GM13977 (cell line): ENCODE measurements around the gene RBM33.

Source experiments
- DNase-seq: peaks from one replicate; pipeline ENCODE4 v3.0.0; 2012; ENCODE audit warnings: low spot score
- CTCF ChIP-seq: IDR thresholded peaks from 2 replicates; pipeline ENCODE4 v1.5.1; 2012; ENCODE audit warnings: mild to moderate bottlenecking, control low read depth; ENCODE audit not compliant: insufficient read depth; ENCODE audit errors: extremely low read depth, missing control alignments
- in situ Hi-C: fragments of 300-500 bp; cut with MboI; formaldehyde crosslinking; loops from one replicate; pipeline ENCODE4 v1.12.0; 2022; ENCODE audit warnings: low sequenced_read_pairs, low pct_unique_long_range_greater_than_20kb, mixed read lengths, inconsistent platforms; ENCODE audit not compliant: unreplicated experiment

RBM33 gene

GRCh38 chr7:155667241-155667829 lies 22.9 kb downstream of the RBM33 start:
- no peak for TF ChIP-seq CTCF
- no peak for DNase-seq
- in situ Hi-C loops, result no loop called here

- no peak for TF ChIP-seq CTCF
- in situ Hi-C loops, result no loop called here
- DNase-seq, result no peak
Observed at GRCh38 chr7:155669717-155670505, 25.4 kb downstream of the RBM33 start.

GRCh38 chr7:155670521-155670920 lies 26.1 kb downstream of the RBM33 start:
- no peak for DNase-seq
- in situ Hi-C loops, result no loop called here
- no peak for TF ChIP-seq CTCF

GRCh38 chr7:155674556-155674955 lies 30.1 kb downstream of the RBM33 start:
- DNase-seq, result no peak
- no peak for TF ChIP-seq CTCF
- in situ Hi-C loops, result no loop called here

GRCh38 chr7:155676052-155676451 lies 31.6 kb downstream of the RBM33 start:
- TF ChIP-seq CTCF, result no peak
- in situ Hi-C loops, result no loop called here
- no peak for DNase-seq

- TF ChIP-seq CTCF, result no peak
- in situ Hi-C loops, result no loop called here
- no peak for DNase-seq
Observed at GRCh38 chr7:155677688-155678087, 33.2 kb downstream of the RBM33 start.
